AG10803 (cell line): ENCODE results near the gene SYNM.

Experiments
- DNase-seq: peaks from one replicate; pipeline ENCODE4 v3.0.0; 2010; ENCODE audit warnings: low read depth
- H3K4me3 ChIP-seq: 2 replicates; pipeline ENCODE4 v1.5.1; 2011; ENCODE audit warnings: mild to moderate bottlenecking, low read length, control low read depth
- CTCF ChIP-seq: conservative IDR thresholded peaks from 2 replicates; pipeline ENCODE4 v1.5.1; 2011; ENCODE audit warnings: mild to moderate bottlenecking, low read length, control low read depth, inconsistent platforms

SYNM gene

GRCh38 chr15:99132122-99132521 is 27.2 kb downstream of the SYNM start:
- no peak overlapping the region for H3K4me3 ChIP-seq
- no peak for TF ChIP-seq CTCF
- no peak for DNase-seq

GRCh38 chr15:99132634-99133287 is 27.9 kb downstream of the SYNM start:
- DNase-seq, result no peak
- TF ChIP-seq CTCF, result no peak
- H3K4me3 ChIP-seq, result no peak overlapping the region

GRCh38 chr15:99134317-99134821 is 29.5 kb downstream of the SYNM start:
- H3K4me3 ChIP-seq, result no peak overlapping the region
- no peak for TF ChIP-seq CTCF
- no peak for DNase-seq

- no peak overlapping the region for H3K4me3 ChIP-seq
- no peak for TF ChIP-seq CTCF
- no peak for DNase-seq
Observed at GRCh38 chr15:99135194-99135593, 30.3 kb downstream of the SYNM start.

GRCh38 chr15:99137111-99137546 is 32.2 kb downstream of the SYNM start:
- H3K4me3 ChIP-seq, result no peak overlapping the region
- no peak for TF ChIP-seq CTCF
- no peak for DNase-seq

GRCh38 chr15:99137877-99138276 is 33.0 kb downstream of the SYNM start:
- TF ChIP-seq CTCF, result no peak
- no peak for DNase-seq
- no peak overlapping the region for H3K4me3 ChIP-seq

GRCh38 chr15:99138491-99138982 is 33.7 kb downstream of the SYNM start:
- no peak for TF ChIP-seq CTCF
- no peak overlapping the region for H3K4me3 ChIP-seq
- no peak for DNase-seq
